HG03342 (cell line): ENCODE data around the gene ZNF76.
A peak's percentile ranks its signal among the peaks of the same experiment; 100 is the strongest.
"Not testable (repeated sequence)": the region's sequence is repeated elsewhere in the genome, so short reads cannot be mapped to it uniquely, and the experiment has no call there.

ENCODE experiments used
- ATAC-seq: cut with Tn5 transposase; IDR thresholded peaks from one replicate; pipeline ENCODE4 v1.9.1; 2021; ENCODE audit warnings: mild to moderate bottlenecking, moderate library complexity; ENCODE audit not compliant: unreplicated experiment

Gene ZNF76

GRCh38 chr6:35297601-35298481 lies 38.3 kb downstream of the ZNF76 start, which contains the start of gene DEF6:
TSS of gene DEF6 (plus strand) at chr6:35297818. CDS start at chr6:35297857, 39 bp downstream.
- peak; percentile 80 for ATAC-seq

GRCh38 chr6:35298625-35299140 lies 39.1 kb downstream of the ZNF76 start:
- no peak for ATAC-seq

- no peak for ATAC-seq
Observed at GRCh38 chr6:35299674-35300073, 40.1 kb downstream of the ZNF76 start.

GRCh38 chr6:35300848-35301247 lies 41.3 kb downstream of the ZNF76 start:
- ATAC-seq, result no peak

GRCh38 chr6:35302604-35303241 lies 43.2 kb downstream of the ZNF76 start:
- peak; percentile 71 for ATAC-seq

GRCh38 chr6:35304299-35304698 lies 44.8 kb downstream of the ZNF76 start:
- no peak for ATAC-seq

- ATAC-seq, result no peak
Observed at GRCh38 chr6:35305117-35305516, 45.6 kb downstream of the ZNF76 start.

- not testable (repeated sequence) for ATAC-seq
Observed at GRCh38 chr6:35307138-35307537, 47.6 kb downstream of the ZNF76 start.

- ATAC-seq, result not testable (repeated sequence)
Observed at GRCh38 chr6:35308543-35308942, 49.0 kb downstream of the ZNF76 start.

- no peak for ATAC-seq
Observed at GRCh38 chr6:35309611-35310264, 50.2 kb downstream of the ZNF76 start.

- no peak for ATAC-seq
Observed at GRCh38 chr6:35310265-35310831, 50.8 kb downstream of the ZNF76 start.

GRCh38 chr6:35311390-35312075 lies 52.0 kb downstream of the ZNF76 start:
- ATAC-seq, result no peak

- ATAC-seq, result no peak
Observed at GRCh38 chr6:35312076-35312800, 52.7 kb downstream of the ZNF76 start.

- ATAC-seq, result no peak
Observed at GRCh38 chr6:35312807-35313206, 53.3 kb downstream of the ZNF76 start.

GRCh38 chr6:35317483-35318195 lies 58.1 kb downstream of the ZNF76 start:
- no peak for ATAC-seq

- no peak for ATAC-seq
Observed at GRCh38 chr6:35318196-35319171, 58.9 kb downstream of the ZNF76 start.

- no peak for ATAC-seq
Observed at GRCh38 chr6:35319346-35320030, 60.0 kb downstream of the ZNF76 start.
